GM19438 (cell line): Measurements from ENCODE around the gene STK24.
"Not testable (repeated sequence)": the region's sequence is repeated elsewhere in the genome, so short reads cannot be mapped to it uniquely, and the experiment has no call there.

ENCODE experiments used
- ATAC-seq: cut with Tn5 transposase; IDR thresholded peaks from one replicate; pipeline ENCODE4 v1.9.1; 2021; ENCODE audit warnings: low read depth; ENCODE audit not compliant: unreplicated experiment

STK24 gene

DNA sequence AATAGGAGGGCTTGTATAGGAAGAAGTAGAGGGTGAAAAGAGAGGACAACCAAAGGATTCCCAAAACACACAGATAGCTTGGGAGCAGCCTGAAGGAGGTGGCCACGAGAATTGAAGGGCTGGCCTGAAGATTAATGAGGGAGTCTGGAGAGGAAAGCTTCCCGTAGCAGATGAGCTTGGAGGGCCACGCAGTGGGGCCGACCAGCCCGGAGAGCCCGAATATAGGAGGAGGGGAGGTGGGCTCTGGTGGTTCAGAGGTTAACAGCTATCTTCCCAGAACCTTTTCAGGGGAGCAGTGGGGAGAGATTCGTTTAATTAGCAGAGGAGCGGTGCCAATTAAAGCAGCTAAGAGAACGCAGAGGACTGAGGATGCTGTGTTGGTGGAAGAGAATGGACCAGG is 154.9 kb downstream of the STK24 start:
- no peak for ATAC-seq

DNA sequence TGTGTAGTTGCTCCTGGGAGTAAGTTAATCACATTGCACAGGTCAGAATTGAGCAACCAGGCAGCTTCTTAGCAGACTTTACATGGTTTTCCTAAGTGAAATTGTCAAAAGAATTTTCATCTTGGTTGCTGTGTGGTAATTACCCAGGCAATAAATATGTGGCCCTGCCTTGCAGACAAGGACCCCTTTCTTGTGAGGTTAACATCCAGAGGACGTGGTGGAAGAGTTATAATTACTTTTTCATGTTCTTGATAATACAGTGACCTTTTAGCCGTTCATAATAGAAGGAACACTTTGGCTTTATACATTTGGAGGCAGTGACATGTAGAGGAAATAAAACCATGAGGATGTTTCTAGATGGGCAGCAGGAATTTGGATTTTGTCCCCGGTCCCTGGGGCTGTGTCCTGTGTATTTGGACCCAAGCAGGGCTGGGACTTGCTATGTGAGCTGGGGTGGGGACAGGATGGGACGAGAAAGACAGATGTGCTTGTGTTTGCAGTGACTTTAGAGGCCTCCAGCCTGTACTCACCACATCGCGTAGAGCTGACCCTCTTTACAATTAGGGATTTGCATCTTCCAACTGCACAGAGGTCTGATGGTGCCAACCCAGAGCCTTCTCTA is 156.2 kb downstream of the STK24 start:
- no peak for ATAC-seq

DNA sequence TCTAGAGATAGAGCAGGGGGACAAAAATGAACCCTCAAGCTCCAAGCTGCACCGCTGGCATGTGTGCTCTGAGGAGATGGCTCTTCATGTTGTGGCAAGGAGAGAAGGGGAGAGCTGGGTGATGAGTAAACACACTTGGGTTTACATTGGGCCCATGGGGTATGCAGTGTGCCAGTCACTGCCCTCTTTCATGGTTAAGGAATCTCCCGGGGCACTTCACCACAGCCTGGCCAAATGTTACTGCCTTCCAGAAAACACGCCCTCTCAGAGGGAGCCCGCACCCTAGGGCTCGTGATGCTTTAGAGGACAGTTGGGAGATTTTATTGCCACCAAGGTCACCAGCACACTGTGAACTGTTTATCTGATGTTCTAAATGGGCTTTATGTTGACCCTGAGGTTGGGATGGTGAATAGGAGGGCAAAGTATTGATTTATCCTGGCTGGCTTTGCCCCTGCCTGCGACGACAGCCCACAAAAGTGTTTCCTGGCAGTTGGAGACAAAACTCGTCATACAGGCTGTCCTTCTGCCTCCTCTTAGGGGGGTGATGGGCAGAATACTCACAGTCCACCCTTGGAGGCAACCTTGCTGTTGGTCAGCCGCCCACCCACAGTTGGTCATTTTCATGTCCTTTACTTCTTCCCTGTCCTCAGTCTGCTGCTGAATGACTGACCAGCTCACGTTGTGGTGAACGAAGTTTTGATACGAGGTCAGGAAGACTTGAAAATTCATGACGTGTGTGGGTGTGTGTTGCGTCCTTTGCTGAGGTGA is 156.9 kb downstream of the STK24 start:
- ATAC-seq = no peak

DNA sequence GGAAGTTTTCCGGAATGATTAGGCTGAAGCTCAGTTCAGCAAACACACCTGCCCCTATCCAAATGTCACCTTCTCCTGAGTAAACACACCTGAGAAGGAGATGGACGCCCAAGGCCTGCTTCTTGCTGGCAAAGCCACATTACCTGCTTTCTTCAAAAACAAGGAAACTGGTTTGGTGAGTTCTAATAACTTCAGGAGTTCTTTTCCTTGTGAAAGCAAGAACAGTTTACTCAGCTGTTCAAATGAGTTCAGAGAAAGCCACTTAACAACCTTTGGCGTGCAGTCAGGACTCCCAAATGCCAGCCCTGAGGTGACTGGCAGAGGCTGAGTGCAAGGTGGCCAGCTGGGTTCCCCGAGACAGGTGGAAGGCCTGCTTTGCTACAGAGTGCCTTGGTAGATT is 160.5 kb downstream of the STK24 start:
- no peak for ATAC-seq

DNA sequence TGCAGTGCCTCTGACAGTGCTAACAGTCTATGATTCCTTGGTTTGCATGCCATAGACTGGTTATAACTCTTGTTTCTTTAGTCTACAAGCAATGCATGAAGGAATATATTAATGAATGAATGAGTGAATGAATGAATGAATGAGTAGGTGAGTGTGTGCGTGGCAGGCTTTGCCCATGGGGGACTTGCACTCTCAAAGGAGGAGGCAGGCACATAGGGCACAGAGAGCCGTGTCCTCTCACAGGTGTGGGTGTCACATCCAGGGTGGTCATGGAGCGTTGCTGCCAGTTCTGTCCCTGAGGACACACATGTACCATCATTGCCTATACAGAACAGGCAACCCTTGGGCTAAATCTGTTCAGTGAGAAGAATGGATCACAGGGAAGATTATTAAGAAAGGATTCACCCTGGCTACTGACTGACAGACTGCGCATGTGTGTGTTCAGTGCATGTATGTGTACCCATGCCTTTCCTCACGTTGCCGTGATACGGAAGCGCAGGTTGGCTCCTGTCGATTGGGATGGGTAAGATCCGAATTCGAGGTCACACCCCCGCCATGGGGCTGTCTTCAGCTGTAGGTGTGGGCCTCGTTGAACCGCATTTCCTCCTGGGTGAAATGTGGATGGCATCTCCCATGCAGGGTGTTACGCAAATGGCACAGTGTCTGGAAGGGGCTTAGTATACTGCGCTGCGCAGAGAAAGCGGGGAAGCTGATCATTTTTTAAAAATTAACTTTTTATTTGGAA is 161.4 kb downstream of the STK24 start:
- no peak for ATAC-seq

DNA sequence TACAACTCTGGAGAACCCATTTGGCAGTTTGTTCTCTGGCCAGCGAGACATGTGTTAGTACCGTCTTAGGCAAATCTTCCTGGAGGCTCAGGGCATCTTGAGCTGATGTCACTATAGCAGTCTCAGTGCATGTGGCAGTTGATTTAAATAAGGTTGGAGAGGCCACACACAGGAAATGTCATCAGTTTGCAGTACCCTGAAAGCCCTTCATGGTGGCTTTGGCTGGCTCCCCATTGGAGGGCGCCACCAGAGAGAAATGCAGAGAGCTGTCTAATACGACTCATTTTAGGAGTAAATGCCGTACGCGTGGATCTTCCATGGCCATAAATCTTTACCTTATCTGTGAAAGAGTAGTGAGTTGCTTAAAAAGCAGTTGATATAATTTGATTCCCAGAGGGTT is 163.1 kb downstream of the STK24 start:
- no peak for ATAC-seq

DNA sequence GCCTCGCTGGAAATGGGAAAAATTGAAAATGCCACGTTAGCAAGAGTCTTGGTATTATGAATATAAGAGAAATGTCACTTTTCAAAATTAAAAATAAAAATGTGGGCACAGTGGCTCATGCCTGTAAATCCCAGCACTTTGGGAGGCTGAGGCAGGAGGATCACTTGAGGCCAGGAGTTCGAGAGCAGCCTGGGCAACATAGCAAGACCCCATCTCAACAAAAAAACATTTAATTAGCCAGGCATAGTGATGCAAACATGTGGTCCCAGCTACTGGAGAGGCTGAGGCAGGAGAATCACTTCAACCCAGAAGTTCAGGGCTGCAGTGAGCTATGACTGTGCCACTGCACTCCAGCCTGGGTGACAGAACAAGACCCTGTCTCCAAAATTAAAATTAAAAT is 163.6 kb downstream of the STK24 start:
- ATAC-seq = not testable (repeated sequence)

DNA sequence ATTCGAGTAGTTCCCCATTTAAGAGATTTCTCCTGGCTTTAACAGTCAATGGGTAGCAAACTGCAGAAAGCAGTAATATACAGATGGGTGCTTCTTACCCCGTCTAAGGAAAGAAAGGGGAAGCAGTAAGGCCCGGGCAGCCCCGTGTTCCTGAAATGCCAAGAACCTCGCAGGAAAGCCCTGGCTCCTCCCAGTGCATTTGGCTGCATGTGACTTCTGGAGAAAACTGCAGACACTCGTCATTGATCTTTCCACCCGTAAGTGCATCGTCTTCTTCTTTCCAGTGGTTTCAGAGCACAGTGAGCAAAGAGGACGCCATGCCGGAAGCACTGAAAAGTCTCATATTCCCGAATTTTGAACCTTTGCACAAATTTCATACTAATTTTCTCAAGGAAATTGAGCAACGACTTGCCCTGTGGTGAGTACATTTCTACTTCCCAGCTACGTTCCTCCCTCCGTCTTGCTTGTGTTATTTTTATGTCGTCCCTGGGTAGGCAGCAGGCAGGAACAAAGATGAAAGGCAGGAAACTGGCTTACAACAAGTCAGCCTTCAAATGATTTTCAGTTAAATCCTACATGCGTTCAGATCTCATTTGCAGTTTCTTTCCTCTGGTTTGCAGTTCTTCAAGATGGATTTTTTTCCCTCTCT is 165.2 kb downstream of the STK24 start:
- no peak for ATAC-seq

DNA sequence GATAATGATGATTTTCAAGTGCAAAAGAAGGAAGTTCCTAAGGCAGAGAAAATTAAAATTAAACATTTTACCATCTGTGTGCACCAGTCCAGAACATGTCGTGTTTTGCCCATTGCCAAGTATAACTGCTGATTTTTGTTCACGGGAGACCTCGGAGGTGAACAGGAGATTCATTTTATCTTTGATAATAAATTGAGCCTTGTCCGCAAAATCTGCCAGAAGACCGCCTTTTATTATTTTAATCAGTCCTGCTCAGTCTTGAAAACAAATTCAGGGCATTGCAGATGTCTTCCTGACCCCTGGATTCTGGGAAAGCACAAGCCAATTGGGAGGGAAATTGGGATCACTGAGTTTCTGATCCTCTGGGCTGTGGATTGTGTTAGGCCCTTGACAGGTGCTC is 165.9 kb downstream of the STK24 start:
- ATAC-seq = no peak

DNA sequence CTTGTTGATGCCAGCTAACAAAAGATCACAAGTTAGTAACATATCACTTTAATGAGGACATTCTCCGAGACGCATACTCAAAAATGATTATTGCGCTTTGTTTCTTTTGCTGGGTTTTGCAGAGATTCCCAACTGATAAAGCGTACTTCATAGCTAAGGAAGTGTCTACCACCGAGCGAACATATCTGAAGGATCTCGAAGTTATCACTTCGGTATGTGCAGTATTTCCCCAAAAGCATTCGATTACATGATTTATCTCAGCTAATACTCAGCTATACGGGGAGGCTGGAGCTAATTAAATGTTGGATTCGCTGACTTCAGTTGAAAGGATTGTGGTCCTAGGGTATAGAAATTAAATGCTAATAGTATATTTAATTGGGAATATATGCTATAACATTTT is 166.3 kb downstream of the STK24 start:
- no peak for ATAC-seq

DNA sequence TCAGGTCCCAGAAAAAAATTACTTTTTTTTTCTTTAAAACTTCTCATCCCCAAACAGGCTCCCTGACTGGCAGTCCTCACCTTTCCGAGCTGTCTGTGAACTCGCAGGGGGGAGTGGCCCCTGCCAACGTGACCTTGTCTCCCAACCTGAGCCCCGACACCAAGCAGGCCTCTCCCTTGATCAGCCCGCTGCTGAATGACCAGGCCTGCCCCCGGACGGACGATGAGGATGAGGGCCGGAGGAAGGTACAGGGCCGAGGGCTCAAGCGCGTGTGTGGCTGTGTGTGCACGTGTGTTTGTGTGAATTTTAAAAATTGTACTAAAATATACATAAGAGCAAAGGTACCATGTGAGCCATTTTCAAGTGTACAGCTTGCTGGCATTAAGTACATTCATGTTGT is 167.6 kb downstream of the STK24 start:
- ATAC-seq = no peak

DNA sequence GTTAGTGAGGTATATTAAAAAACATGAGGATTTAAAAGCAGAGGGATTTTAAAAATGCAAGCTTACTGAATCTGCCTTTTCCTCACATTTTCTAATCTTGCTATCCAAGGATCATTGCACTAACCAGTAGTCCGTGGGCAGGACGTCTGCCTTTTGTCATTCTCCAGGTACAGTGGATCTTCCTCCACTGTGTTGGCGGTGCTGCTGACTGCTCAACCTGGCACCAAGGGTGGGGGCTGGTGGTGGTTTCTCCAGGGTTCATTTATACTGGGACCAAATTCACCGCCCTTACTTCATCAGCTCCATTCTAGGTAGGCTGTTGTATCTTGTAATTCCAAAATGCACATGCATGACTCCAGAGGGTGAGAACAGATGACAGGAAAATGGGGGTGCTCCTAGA is 169.3 kb downstream of the STK24 start:
- ATAC-seq = no peak

DNA sequence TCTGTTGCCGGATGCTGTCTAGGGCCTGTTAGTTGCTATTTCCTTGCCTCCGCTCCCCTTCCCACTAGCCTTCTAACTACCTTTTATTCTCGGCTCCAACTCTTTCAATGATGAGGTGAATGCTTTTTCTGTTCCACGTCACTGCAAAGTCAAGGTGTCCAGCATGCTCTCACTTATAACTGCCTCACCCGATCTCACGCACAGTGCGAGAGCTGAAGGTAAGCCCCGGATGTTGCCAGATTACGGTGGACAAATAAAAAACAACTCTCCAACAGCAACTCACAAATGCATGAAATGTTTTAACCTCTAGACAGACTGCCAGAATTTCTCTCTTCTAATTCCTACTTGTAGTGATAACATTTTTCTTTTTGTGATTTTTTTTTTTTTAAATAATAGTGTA is 169.9 kb downstream of the STK24 start:
- no peak for ATAC-seq

DNA sequence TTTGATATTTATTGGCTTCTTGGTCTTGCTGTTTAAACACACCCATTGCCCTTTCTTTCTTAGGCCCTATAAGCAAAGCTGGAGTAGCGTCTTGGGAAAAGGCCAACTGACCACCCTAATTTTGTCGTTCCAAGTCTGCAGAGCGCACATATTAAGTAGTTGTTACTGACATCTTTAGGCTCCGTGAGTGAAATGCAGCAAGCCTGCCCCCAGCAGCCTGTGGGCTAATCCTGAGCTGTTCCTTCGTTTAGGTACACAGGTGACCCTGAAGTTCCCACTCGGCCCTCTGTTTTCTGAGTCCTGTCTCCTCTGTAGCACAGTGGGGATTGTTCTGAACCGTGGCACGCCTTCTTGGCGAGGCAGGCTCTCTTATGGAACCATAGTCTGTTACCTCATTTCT is 170.5 kb downstream of the STK24 start:
- ATAC-seq = no peak

DNA sequence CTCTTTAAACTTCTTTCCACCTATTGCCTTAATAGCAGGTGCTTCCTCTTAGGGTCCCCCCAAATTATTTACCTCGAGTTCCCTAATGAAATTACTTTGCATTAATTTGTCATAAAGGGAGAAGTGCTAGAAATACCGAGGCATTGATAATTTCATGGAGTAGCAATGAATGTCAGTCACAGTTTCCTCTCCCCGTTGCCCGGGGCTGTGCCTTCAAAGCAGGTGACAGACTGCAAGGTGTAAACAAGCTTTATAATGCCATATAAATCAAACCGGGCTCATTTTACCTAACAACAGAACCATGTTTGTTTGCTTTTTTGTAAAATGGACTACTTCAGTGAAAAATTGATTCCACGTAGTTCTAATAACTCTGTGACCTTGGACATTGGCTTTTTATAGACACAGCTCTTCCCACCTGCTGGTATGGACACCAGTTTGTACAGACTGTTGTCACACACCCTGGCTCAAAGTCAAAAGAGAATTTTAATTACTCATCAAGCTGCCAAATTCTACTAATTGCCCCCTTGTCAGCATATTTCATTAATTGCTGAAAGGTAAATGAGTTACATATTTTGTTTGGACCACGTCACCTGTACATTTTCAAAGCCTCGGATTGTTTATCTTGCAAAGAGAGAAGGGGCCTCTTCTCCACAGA is 171.1 kb downstream of the STK24 start:
- no peak for ATAC-seq

DNA sequence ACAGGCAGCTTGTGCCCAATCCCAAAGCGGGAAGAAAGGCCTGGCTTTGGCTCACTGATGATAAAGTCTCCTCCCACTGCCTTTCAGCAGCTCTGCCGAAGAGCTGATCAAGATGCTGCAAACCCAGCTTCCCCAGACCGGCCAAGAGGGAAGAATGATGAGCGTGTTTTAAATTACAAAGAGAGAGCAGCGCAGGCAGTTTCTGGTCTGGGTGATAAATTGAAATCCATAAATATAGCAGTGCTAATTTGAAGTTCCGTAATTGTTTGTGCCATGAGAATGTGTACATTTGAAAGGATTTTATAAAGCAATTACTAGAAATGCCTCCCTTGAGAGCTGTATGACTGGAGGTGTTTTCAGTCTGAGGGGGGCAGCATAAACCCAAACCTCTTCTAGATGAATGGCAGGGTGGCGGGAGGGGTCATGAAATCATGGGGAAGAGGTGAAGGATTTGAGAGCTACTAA is 171.8 kb downstream of the STK24 start:
- no peak for ATAC-seq

DNA sequence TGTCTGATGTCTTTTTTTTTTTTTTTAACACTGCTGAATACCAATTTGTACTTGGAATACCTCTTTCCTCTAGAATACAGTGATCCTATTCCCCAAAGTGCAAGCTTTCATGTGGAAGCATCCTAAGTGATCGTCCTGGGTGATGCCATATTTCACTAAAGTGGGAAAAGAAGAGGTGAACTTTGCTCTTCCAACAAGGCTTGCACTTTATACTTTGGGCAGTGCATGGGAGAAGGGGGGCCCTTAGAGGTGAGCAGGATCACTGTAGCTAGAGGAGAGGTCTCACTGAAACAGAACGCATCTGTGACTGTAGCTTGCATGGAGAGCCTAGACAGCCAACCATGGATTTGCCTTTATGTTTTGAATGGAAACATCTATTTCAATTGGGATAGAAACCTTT is 173.8 kb downstream of the STK24 start:
- no peak for ATAC-seq

DNA sequence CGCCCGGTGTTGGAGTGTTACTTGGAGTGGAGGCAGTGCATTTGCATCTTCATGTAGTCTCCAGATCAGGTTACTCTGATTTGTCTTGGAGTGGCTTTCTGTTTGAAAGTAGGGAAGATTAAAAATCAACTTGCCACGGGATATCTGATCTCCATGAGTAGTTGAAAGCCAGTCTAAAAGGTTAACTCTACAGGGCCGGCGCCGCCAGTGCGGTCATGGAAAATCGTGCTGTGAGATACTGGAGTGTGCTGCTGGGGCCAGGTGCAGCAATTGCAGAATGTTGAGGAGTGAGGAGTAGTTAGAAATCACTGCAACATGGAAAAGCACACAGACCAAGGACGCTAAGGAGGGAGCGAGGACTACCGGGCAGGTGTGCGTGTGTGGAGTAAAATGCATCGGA is 175.0 kb downstream of the STK24 start:
- ATAC-seq = no peak

DNA sequence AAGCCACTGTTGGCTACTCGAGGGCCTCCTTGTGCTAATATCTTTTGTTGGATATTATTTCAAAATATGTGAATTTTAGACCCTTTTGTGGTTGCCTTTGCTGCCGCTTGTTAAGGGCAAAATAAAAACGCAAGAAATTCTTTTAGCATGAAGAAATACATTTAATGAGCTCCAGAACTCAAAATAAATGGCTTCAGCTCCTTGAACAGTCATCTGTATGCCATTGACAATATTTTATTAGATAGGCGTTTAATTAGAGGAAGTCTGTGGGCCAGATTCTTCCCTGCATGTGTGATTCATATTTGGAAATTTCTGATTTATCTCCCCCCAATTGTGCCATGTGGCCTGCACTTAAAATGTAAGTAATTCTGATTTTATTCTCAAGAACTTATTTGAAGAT is 177.2 kb downstream of the STK24 start:
- ATAC-seq = no peak

DNA sequence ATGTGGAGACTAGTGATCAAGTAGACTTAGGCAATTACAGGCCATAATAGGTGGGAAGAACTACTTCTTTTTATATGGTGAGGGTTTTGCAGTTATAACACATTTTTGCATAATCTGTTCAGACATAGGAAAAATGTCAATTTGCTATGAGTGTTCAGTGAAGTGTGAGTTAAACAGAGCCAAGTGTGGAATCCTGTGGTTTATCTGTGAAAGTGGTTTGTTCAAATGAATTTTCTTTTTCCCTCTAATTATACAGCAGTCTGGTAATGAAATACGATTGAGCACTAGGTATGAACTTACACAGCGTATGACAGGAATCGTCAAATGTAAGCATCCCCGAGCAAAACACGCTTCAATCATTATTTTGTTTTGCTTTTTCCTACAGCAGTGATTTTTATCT is 178.3 kb downstream of the STK24 start:
- no peak for ATAC-seq

DNA sequence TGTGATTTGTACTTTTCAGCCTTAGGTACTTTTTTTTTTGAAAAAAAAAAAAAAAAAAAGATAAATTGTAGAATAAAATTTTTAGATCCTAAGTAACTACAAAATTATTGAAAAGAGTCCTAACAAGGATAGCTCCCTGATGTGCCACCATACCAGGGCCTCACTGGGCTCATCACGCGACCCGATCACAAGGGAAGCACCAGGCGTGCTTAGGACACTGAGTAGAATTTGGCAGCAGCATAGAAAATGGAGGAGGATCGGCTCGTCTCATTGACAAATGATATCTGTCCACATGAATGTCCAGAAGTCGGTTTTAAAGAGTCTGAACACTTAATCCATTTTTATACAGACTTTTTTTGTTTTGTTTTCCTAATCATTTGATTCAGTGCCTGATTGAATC is 179.0 kb downstream of the STK24 start:
- ATAC-seq = no peak
